Measurements from ENCODE around the gene COL4A2. TPM values are rescaled to one million over a fixed set of nuclear protein-coding genes. Genes with fewer than 3 reads are reported as not detected.

Gene COL4A2
- total RNA-seq, 6 experiments from 2014 or later = 8.4 to 65.8 (median 42.5) TPM

GRCh38 chr13:110374431-110375370, 67.6 kb downstream of the COL4A2 start:
- no peaks in the 10 kb centered on the region for H3K36me3 ChIP-seq
- H3K9me3 ChIP-seq = no peaks in the 10 kb centered on the region
- no peak overlapping the region for H3K4me3 ChIP-seq
- TF ChIP-seq CTCF (IDR thresholded peaks at IDR 0.05) (no peak), POLR2A (IDR thresholded peaks at IDR 0.05) (no peak)
- DNase-seq (no peak), ATAC-seq (no peak)
- no peaks in the 10 kb centered on the region for H3K27me3 ChIP-seq
- 39% methylated on average over 3 of the region's 10 CpGs for WGBS (ENCODE audit: insufficient coverage, low coverage, low lambda C conversion rate, missing lambda C conversion rate)
- no peaks in the 10 kb centered on the region for H3K4me1 ChIP-seq
- intact Hi-C loops (cut with DNase I) = no loop called here
- H3K27ac ChIP-seq = no peak overlapping the region

GRCh38 chr13:110376120-110376519, 69.0 kb downstream of the COL4A2 start:
- 53% methylated on average over 5 of the region's 5 CpGs for WGBS (ENCODE audit: insufficient coverage, low coverage, low lambda C conversion rate, missing lambda C conversion rate)
- no peak for DNase-seq
- no peaks in the 10 kb centered on the region for H3K27me3 ChIP-seq
- intact Hi-C loops (cut with DNase I) = no loop called here
- no peaks in the 10 kb centered on the region for H3K36me3 ChIP-seq
- no peak overlapping the region for H3K27ac ChIP-seq
- no peak for TF ChIP-seq CTCF (IDR thresholded peaks at IDR 0.05)
- no peak for TF ChIP-seq POLR2A (IDR thresholded peaks at IDR 0.05)
- H3K4me3 ChIP-seq = no peak overlapping the region
- no peaks in the 10 kb centered on the region for H3K4me1 ChIP-seq
- peak in 2 of 4 donors; percentile 25 to 51 for ATAC-seq
- no peaks in the 10 kb centered on the region for H3K9me3 ChIP-seq

- Histone ChIP-seq H3K4me3 (no peak overlapping the region), H3K9me3 (no peaks in the 10 kb centered on the region), H3K27ac (no peak overlapping the region), H3K4me1 (no peaks in the 10 kb centered on the region), H3K27me3 (no peaks in the 10 kb centered on the region), H3K36me3 (no peaks in the 10 kb centered on the region)
- TF ChIP-seq CTCF (IDR thresholded peaks at IDR 0.05) = no peak
- TF ChIP-seq POLR2A (IDR thresholded peaks at IDR 0.05) = no peak
- intact Hi-C loops (cut with DNase I) = no loop called here
- 46% methylated on average over 4 of the region's 6 CpGs for WGBS (ENCODE audit: insufficient coverage, low coverage, low lambda C conversion rate, missing lambda C conversion rate)
- ATAC-seq = no peak
- DNase-seq = no peak
Observed at GRCh38 chr13:110377178-110377825, 70.2 kb downstream of the COL4A2 start.

GRCh38 chr13:110377826-110378201, 70.7 kb downstream of the COL4A2 start:
- H3K36me3 ChIP-seq = no peaks in the 10 kb centered on the region
- ATAC-seq (no peak), DNase-seq (no peak)
- H3K4me3 ChIP-seq = no peak overlapping the region
- no peaks in the 10 kb centered on the region for H3K27me3 ChIP-seq
- TF ChIP-seq CTCF (IDR thresholded peaks at IDR 0.05) = no peak
- TF ChIP-seq POLR2A (IDR thresholded peaks at IDR 0.05) = no peak
- no peaks in the 10 kb centered on the region for H3K9me3 ChIP-seq
- no peaks in the 10 kb centered on the region for H3K4me1 ChIP-seq
- no peak overlapping the region for H3K27ac ChIP-seq
- intact Hi-C loops (cut with DNase I) = no loop called here
- WGBS (ENCODE audit: insufficient coverage, low coverage, low lambda C conversion rate, missing lambda C conversion rate) = 58% methylated on average over 5 of the region's 5 CpGs

All from right lobe of liver (tissue), 6 donors.